Measurements from ENCODE around the gene MRTO4.
"Not testable (repeated sequence)": the region's sequence is repeated elsewhere in the genome, so short reads cannot be mapped to it uniquely, and the experiment has no call there.

- not testable (repeated sequence) for TF ChIP-seq CTCF (IDR thresholded peaks at IDR 0.05; ENCODE audit: low read depth, low read length); POLR2A (IDR thresholded peaks at IDR 0.05; ENCODE audit: extremely low read depth, insufficient read length)
These were observed 34.2 kb downstream of the MRTO4 start for GRCh38 chr1:19285807-19286206.
